Activated B cell treated with CpG ODN at 0.5 μM for 24 hours (primary cell): ENCODE measurements around the gene B3GAT1. TPM values are rescaled to one million over a fixed set of nuclear protein-coding genes. Genes with fewer than 3 reads are reported as not detected.

Experiments used
- ATAC-seq: fragments of 200-7000 bp; cut with Tn5 transposase; one replicate; pipeline ENCODE4 v1.10.0; 2021; ENCODE audit warnings: low read depth, mild to moderate bottlenecking, moderate library complexity
- CTCF ChIA-PET: fragments of 350-600 bp; sonication (Branson Sonifier 250); formaldehyde crosslinking; loops from one replicate; lab custom pipeline; 2021; ENCODE audit warnings: antibody characterized with exemption; lab: Charles Lee
- POLR2A ChIA-PET: fragments of 350-600 bp; sonication (Branson Sonifier 250); formaldehyde crosslinking; loops from one replicate; lab custom pipeline; 2021; ENCODE audit warnings: antibody characterized with exemption; lab: Charles Lee
- DNase-seq: peaks from one replicate; pipeline ENCODE4 v3.0.0; 2022
- H3K27ac Mint-ChIP-seq: one replicate; pipeline ENCODE4 v1.8.0; 2020; ENCODE audit warnings: mixed read lengths
- H3K27me3 Mint-ChIP-seq: one replicate; pipeline ENCODE4 v1.8.0; 2021; ENCODE audit warnings: mixed read lengths
- H3K36me3 Mint-ChIP-seq: one replicate; pipeline ENCODE4 v1.8.0; 2021; ENCODE audit warnings: low read depth, mixed read lengths
- H3K4me1 Mint-ChIP-seq: one replicate; pipeline ENCODE4 v1.8.0; 2021; ENCODE audit warnings: mixed read lengths
- H3K4me3 Mint-ChIP-seq: one replicate; pipeline ENCODE4 v1.8.0; 2020; ENCODE audit warnings: mild to moderate bottlenecking, mixed read lengths
- H3K9me3 Mint-ChIP-seq: one replicate; pipeline ENCODE4 v1.8.0; 2020; ENCODE audit warnings: mixed read lengths
- intact Hi-C: fragments of 100-400 bp; cut with micrococcal nuclease; formaldehyde crosslinking; loops from one replicate; pipeline ENCODE4 v1.15.1; 2024
- total RNA-seq: library from RNA; stranded (reverse); gene quantifications from 2 replicates; pipeline ENCODE4 v1.2.3, GENCODE V29; 2022
- TF ChIP-seq, protein P1 (sequence below): fragments of 200-600 bp; IDR thresholded peaks from one replicate; pipeline ENCODE4 v1.8.0; 2022; ENCODE audit warnings: antibody characterized with exemption, mild to moderate bottlenecking

Gene B3GAT1
- total RNA-seq, 1 donor from 2014 or later, result not detected

DNA sequence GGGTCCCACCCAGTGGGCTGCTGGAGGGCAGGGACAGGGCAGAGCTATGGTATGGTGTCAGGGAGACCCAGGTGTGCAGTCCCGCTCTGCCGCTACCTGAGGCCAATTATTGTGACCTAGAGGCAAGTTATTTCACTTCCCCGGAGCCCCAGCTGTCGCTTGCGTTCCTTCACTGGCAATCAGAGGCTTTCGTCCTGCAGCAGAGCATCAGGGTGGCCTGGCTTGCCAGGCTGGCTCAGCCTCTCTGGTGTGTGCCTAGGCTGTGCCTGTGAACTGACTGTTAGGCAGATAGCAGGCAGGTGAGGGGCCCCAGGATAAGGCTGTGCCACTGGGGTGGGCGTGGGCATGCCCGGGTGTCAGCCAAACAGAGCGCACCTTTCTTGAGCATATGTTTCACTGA, 48.9 kb downstream of the B3GAT1 start:
- Mint-ChIP-seq H3K4me3 (no peak overlapping the region), H3K27ac (no peak overlapping the region), H3K9me3 (no peaks in the 10 kb centered on the region), H3K27me3 (peaks cover 11% of the 10 kb centered on the region), H3K4me1 (no peaks in the 10 kb centered on the region), H3K36me3 (no peaks in the 10 kb centered on the region)
- intact Hi-C loops, result no loop called here
- ATAC-seq (no peak), DNase-seq (no peak)
- TF ChIP-seq, protein P1, sequence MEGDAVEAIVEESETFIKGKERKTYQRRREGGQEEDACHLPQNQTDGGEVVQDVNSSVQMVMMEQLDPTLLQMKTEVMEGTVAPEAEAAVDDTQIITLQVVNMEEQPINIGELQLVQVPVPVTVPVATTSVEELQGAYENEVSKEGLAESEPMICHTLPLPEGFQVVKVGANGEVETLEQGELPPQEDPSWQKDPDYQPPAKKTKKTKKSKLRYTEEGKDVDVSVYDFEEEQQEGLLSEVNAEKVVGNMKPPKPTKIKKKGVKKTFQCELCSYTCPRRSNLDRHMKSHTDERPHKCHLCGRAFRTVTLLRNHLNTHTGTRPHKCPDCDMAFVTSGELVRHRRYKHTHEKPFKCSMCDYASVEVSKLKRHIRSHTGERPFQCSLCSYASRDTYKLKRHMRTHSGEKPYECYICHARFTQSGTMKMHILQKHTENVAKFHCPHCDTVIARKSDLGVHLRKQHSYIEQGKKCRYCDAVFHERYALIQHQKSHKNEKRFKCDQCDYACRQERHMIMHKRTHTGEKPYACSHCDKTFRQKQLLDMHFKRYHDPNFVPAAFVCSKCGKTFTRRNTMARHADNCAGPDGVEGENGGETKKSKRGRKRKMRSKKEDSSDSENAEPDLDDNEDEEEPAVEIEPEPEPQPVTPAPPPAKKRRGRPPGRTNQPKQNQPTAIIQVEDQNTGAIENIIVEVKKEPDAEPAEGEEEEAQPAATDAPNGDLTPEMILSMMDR, result no peak
- ChIA-PET CTCF (no interaction called here), POLR2A (no interaction called here)

DNA sequence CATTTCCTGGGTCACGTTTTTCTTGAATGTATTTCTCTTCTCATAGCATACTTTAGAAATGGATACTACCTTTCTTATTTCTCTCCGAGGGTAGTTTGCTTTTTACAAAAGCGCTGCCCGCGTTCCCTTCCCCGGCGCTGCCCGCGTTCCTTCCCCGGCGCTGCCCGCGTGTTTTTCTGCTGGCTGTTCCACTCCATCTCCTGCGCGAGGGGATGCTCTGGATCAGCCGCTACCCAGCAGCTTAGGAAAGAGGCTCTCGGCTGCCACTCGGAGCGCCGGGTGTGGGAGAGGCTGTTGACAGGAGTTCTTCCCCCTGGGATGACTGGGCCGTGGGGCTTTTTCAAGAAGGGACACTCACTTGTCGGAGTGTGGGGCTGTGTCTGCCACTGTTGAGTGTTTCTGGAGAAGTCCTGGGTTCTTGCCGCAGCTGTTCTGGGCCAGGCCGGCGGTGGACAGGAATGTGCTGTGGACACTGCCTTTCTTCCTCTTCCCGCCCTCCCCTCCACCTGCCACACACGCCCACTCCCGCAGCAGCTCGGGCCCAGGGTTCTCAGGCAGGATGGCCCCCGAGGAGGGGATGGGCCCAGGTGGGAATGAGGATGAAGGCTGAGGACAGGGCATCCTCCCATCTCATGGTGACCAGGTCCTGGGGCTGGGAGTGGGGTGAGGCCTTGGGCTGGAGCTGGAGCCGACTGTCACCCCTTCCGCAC, 49.7 kb downstream of the B3GAT1 start:
- ATAC-seq, result no peak
- DNase-seq, result no peak
- H3K4me1 Mint-ChIP-seq, result no peaks in the 10 kb centered on the region
- no peaks in the 10 kb centered on the region for H3K36me3 Mint-ChIP-seq
- no peaks in the 10 kb centered on the region for H3K9me3 Mint-ChIP-seq
- H3K4me3 Mint-ChIP-seq, result no peak overlapping the region
- POLR2A ChIA-PET, result no interaction called here
- CTCF ChIA-PET, result no interaction called here
- TF ChIP-seq, protein P1, result no peak
- no peak overlapping the region for H3K27ac Mint-ChIP-seq
- peaks cover 13% of the 10 kb centered on the region for H3K27me3 Mint-ChIP-seq
- intact Hi-C loops, result no loop called here

DNA sequence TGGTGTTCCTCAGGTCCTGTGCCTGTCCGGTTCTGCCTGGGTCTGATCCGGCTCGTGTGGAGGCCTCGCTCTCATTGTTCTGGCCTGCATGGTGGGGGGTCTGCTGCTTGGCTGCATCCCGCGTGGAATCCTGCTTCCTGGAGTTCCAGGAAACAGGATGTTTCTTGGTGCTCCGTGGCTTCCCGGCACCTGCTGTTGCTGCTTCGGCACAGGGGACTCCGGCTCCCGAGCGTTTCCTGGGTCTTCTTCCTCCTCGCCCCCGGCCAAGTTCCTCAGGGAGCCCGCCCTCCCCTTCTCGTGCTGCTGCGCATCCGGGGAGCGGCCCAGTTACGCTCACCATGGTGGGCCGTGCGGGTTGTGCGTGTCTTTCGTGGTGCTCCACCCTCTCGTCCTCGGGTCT, 50.4 kb downstream of the B3GAT1 start:
- no peak overlapping the region for H3K27ac Mint-ChIP-seq
- intact Hi-C loops, result no loop called here
- DNase-seq (no peak), ATAC-seq (no peak)
- H3K27me3 Mint-ChIP-seq, result peaks cover 13% of the 10 kb centered on the region
- H3K4me1 Mint-ChIP-seq, result no peaks in the 10 kb centered on the region
- H3K9me3 Mint-ChIP-seq, result no peaks in the 10 kb centered on the region
- no peaks in the 10 kb centered on the region for H3K36me3 Mint-ChIP-seq
- ChIA-PET POLR2A (no interaction called here), CTCF (no interaction called here)
- TF ChIP-seq, protein P1, result no peak
- H3K4me3 Mint-ChIP-seq, result no peak overlapping the region

DNA sequence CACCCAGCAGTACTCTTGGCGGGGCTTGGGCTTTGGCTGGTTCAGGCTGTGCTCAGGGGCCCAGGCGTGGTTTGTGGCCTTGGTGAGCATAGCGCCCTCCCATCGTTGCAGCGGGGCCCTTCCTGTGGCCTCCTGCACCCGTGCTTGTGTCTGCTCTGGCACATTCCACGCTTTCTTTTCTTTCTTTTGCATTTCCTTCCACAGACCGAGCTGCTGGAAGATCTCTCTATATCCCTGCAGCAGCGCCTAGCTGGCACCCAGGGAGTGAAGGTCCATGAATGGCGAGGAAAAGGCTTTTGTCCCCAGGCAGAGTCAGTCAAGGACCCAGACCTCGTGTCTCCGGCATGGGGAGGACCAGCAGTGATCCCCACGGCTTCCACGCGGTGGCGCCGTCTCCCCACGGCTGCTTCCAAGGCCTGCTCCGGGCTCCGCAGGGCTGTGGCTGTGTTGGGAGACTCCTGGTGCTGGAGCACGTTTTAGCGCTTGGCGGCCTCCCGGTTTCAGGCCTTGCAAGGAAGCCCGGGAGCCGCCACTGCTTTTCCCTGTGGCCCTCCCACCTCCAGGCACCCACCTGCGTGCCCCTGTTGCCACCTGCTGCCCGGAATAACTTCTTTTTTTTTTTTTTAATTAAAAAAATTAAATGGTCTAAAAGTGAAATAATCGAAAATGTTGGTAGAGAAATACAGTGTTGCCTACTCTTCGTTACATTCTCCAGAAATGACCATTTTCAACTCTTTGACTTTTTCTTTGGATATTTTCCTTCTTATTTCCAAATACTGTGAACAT, 51.8 kb downstream of the B3GAT1 start:
- Mint-ChIP-seq H3K27ac (no peak overlapping the region), H3K9me3 (no peaks in the 10 kb centered on the region), H3K27me3 (peaks cover 13% of the 10 kb centered on the region), H3K4me3 (no peak overlapping the region), H3K36me3 (no peaks in the 10 kb centered on the region), H3K4me1 (no peaks in the 10 kb centered on the region)
- no peak for ATAC-seq
- ChIA-PET CTCF (no interaction called here), POLR2A (no interaction called here)
- intact Hi-C loops, result no loop called here
- TF ChIP-seq, protein P1, result no peak
- DNase-seq, result peak; percentile 26

DNA sequence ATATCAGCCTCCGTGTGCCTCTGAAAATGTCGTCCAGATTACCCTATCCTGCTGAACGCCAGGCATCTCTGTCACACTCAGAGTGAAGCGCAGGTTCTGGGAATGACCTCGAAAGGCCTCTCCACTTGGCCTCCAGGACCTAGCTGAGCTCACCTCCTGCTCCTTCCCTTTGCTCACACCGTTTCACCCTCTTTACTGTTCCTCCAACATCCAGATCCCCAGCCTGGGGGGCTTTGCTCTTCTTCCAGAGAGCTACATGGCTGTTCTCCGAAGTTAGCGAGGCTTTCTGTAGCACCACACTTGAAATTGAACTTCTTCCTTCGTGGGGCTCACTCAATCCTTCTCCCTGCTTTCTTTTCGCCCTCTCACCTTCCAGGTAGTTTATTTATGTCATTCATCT, 52.4 kb downstream of the B3GAT1 start:
- TF ChIP-seq, protein P1, result no peak
- ATAC-seq, result no peak
- no peak overlapping the region for H3K27ac Mint-ChIP-seq
- ChIA-PET POLR2A (no interaction called here), CTCF (no interaction called here)
- peaks cover 13% of the 10 kb centered on the region for H3K27me3 Mint-ChIP-seq
- no peak overlapping the region for H3K4me3 Mint-ChIP-seq
- intact Hi-C loops, result no loop called here
- DNase-seq, result no peak
- H3K4me1 Mint-ChIP-seq, result no peaks in the 10 kb centered on the region
- H3K36me3 Mint-ChIP-seq, result no peaks in the 10 kb centered on the region
- H3K9me3 Mint-ChIP-seq, result no peaks in the 10 kb centered on the region
